Measurements from ENCODE around the gene MGME1. TPM values are rescaled to one million over a fixed set of nuclear protein-coding genes. Genes with fewer than 3 reads are reported as not detected.
A peak's percentile ranks its signal among the peaks of the same experiment; 100 is the strongest.
"Not testable (repeated sequence)": the region's sequence is repeated elsewhere in the genome, so short reads cannot be mapped to it uniquely, and the experiment has no call there.

MGME1 gene
- total and polyA plus RNA-seq, 2 donors (not counting 1 experiment from before 2014, with no cell fraction given): 11.7 to 11.9 TPM

DNA sequence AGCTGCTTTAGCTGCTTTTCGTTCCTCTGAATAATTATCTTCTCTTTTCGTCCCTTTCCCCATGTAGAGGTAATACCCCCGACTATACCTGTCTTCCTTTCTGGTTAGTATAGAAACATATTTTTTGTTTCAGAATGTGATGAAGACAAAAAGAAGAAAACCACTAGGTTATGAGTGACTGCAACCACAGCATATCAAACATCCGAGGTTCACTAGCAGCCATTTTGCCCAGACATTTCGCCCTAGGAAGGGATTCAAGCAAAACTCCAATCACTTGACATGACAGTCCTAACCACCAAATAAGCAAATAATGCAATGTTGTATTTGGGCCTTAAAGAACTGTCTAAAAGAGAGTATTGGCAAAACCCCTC lies 9.6 kb upstream of the MGME1 start:
- peaks cover 3% of the 10 kb centered on the region for H3K36me3 ChIP-seq (ENCODE audit: control insufficient read depth, insufficient read depth, low read length)
- H3K9me3 ChIP-seq (ENCODE audit: control insufficient read depth, insufficient read depth, low read depth, low read length): no peaks in the 10 kb centered on the region
- H3K27ac ChIP-seq (ENCODE audit: insufficient read depth, low read length): peak overlapping the region; percentile 55
- TF ChIP-seq, protein P1, sequence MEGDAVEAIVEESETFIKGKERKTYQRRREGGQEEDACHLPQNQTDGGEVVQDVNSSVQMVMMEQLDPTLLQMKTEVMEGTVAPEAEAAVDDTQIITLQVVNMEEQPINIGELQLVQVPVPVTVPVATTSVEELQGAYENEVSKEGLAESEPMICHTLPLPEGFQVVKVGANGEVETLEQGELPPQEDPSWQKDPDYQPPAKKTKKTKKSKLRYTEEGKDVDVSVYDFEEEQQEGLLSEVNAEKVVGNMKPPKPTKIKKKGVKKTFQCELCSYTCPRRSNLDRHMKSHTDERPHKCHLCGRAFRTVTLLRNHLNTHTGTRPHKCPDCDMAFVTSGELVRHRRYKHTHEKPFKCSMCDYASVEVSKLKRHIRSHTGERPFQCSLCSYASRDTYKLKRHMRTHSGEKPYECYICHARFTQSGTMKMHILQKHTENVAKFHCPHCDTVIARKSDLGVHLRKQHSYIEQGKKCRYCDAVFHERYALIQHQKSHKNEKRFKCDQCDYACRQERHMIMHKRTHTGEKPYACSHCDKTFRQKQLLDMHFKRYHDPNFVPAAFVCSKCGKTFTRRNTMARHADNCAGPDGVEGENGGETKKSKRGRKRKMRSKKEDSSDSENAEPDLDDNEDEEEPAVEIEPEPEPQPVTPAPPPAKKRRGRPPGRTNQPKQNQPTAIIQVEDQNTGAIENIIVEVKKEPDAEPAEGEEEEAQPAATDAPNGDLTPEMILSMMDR (conservative IDR thresholded peaks at IDR 0.05 in 1 of 2, IDR thresholded peaks at IDR 0.05 in 1 of 2; ENCODE audit: low read depth in 1 of 2, low read length in 2 of 2): no peak
- no peak for TF ChIP-seq EZH2 (IDR thresholded peaks at IDR 0.05; ENCODE audit: low read length, missing control alignments)
- H3K4me1 ChIP-seq (ENCODE audit: control insufficient read depth, extremely low read depth, insufficient read depth, low read length): peaks cover 22% of the 10 kb centered on the region
- no peaks in the 10 kb centered on the region for H3K27me3 ChIP-seq (ENCODE audit: control insufficient read depth, insufficient read depth, low read length)
- no peak for DNase-seq (ENCODE audit: low read depth in 2 of 2)
- peaks cover 2% of the 10 kb centered on the region for H4K20me1 ChIP-seq (ENCODE audit: control insufficient read depth, extremely low read depth, insufficient read depth, low read length)
- H3K4me2 ChIP-seq (ENCODE audit: extremely low read depth, insufficient read depth, low read length): peak overlapping the region; percentile 28
- H3K9ac ChIP-seq (ENCODE audit: insufficient read depth, low read length): no peak overlapping the region
- H2AFZ ChIP-seq (ENCODE audit: low read length): no peak overlapping the region
- H3K4me3 ChIP-seq (replicated peaks in 1 of 4; ENCODE audit: control extremely low read depth in 1 of 4, insufficient read depth in 1 of 4, low read depth in 3 of 4, low read length in 4 of 4): no peak overlapping the region
- peaks cover 100% of the 10 kb centered on the region for H3K79me2 ChIP-seq (ENCODE audit: control insufficient read depth, insufficient read depth, low read length)

DNA sequence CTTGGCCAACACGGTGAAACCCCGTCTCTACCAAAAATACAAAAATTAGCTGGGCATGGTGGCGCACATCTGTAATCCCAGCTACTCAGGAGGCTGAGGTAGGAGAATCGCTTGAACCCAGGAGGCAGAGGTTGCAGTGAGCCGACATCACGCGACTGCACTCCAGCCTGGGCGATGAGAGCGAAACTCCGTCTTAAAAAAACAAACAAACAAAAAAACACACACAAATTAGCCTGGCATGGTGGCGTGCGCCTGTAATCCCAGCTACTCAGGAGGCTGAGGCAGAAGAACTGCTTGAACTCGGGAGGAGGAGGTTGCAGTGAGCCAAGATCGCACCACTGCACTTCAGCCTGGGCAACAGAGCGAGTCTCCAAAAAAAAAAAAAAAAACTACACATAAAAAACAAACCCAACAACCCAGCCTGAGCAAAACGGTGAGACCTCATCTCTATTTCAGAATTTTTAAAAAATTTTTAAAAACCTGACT lies 8.4 kb upstream of the MGME1 start:
- H3K4me2 ChIP-seq (ENCODE audit: extremely low read depth, insufficient read depth, low read length); H3K27ac ChIP-seq (ENCODE audit: insufficient read depth, low read length): not testable (repeated sequence)
- peaks cover 26% of the 10 kb centered on the region for H3K4me1 ChIP-seq (ENCODE audit: control insufficient read depth, extremely low read depth, insufficient read depth, low read length)

DNA sequence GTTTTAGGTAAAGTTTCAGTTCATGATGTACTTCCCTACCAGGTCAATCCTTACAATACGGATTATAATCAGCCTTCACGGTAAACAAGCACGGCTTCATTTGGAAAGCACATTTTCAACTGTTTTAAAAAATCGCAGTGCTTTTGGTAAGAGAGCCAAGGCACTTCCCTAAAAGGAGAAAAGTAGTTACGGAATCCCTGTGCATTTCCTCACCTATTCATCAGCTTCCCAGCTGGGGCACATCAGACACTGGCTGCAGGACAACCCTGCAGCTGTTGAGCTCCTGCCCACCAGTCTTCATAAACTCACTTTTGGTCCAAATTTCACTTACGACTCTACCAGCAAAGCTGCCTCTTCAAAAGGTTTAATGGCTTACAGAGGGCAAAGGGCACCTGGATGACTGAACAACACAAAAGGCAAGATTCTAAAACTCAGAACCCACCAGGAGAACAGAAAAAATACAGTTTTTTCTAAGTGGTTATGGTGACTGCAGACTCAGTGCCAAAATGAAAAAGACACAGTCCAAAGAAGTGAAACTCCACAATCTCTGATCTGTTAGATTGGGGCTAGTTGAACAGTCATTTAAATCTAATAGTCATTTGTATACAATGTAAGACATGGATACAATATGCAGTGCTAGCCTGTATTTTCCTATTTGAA lies 7.8 kb upstream of the MGME1 start:
- H3K9ac ChIP-seq (ENCODE audit: insufficient read depth, low read length): no peak overlapping the region
- H4K20me1 ChIP-seq (ENCODE audit: control insufficient read depth, extremely low read depth, insufficient read depth, low read length): peaks cover 2% of the 10 kb centered on the region
- no peaks in the 10 kb centered on the region for H3K9me3 ChIP-seq (ENCODE audit: control insufficient read depth, insufficient read depth, low read depth, low read length)
- H3K4me2 ChIP-seq (ENCODE audit: extremely low read depth, insufficient read depth, low read length): peak overlapping the region; percentile 72
- peak overlapping the region; percentile 15 for H3K27ac ChIP-seq (ENCODE audit: insufficient read depth, low read length)
- TF ChIP-seq EZH2 (IDR thresholded peaks at IDR 0.05; ENCODE audit: low read length, missing control alignments): no peak
- TF ChIP-seq, protein P1 (conservative IDR thresholded peaks at IDR 0.05 in 1 of 2, IDR thresholded peaks at IDR 0.05 in 1 of 2; ENCODE audit: low read depth in 1 of 2, low read length in 2 of 2): no peak
- no peak overlapping the region for H2AFZ ChIP-seq (ENCODE audit: low read length)
- peaks cover 29% of the 10 kb centered on the region for H3K4me1 ChIP-seq (ENCODE audit: control insufficient read depth, extremely low read depth, insufficient read depth, low read length)
- no peaks in the 10 kb centered on the region for H3K27me3 ChIP-seq (ENCODE audit: control insufficient read depth, insufficient read depth, low read length)
- H3K79me2 ChIP-seq (ENCODE audit: control insufficient read depth, insufficient read depth, low read length): peaks cover 100% of the 10 kb centered on the region
- no peaks in the 10 kb centered on the region for H3K36me3 ChIP-seq (ENCODE audit: control insufficient read depth, insufficient read depth, low read length)
- peak overlapping the region in 2 of 4 experiments; percentile 30 to 41 for H3K4me3 ChIP-seq (replicated peaks in 1 of 4; ENCODE audit: control extremely low read depth in 1 of 4, insufficient read depth in 1 of 4, low read depth in 3 of 4, low read length in 4 of 4)
- DNase-seq (ENCODE audit: low read depth in 2 of 2): peak; percentile 67 to 89

More for the DNA sequence above, 8.4 kb upstream of the MGME1 start:
- H3K9me3 ChIP-seq (ENCODE audit: control insufficient read depth, insufficient read depth, low read depth, low read length); H3K9ac ChIP-seq (ENCODE audit: insufficient read depth, low read length); H4K20me1 ChIP-seq (ENCODE audit: control insufficient read depth, extremely low read depth, insufficient read depth, low read length); DNase-seq (ENCODE audit: low read depth in 2 of 2); H2AFZ ChIP-seq (ENCODE audit: low read length); H3K36me3 ChIP-seq (ENCODE audit: control insufficient read depth, insufficient read depth, low read length); H3K27me3 ChIP-seq (ENCODE audit: control insufficient read depth, insufficient read depth, low read length): not testable (repeated sequence)
- Histone ChIP-seq H3K79me2 (ENCODE audit: control insufficient read depth, insufficient read depth, low read length) (peaks cover 100% of the 10 kb centered on the region), H3K4me3 (replicated peaks in 1 of 4; ENCODE audit: control extremely low read depth in 1 of 4, insufficient read depth in 1 of 4, low read depth in 3 of 4, low read length in 4 of 4) (peak overlapping the region in 1 of 4 experiments; percentile 41)

All from fibroblast of lung (primary cell).